ENCODE measurements around the gene KCNMA1. TPM values are rescaled to one million over a fixed set of nuclear protein-coding genes. Genes with fewer than 3 reads are reported as not detected.

Gene KCNMA1
- total RNA-seq, 2 donors from 2014 or later, result 168 to 188 TPM

- ATAC-seq (ENCODE audit: insufficient number of reproducible peaks, low FRiP score, low read depth) (no peak), DNase-seq (ENCODE audit: low spot score) (no peak)
- no peak overlapping the region for H3K27ac ChIP-seq
- H3K4me3 ChIP-seq, result no peak overlapping the region
- H3K27me3 ChIP-seq (replicated peaks; ENCODE audit: insufficient read depth), result no peaks in the 10 kb centered on the region
- H3K4me1 ChIP-seq (ENCODE audit: control insufficient read depth in 1 of 2, low read depth in 2 of 2), result peaks cover 0 to 16% of the 10 kb centered on the region in 2 donors
- no peaks in the 10 kb centered on the region for H3K9me3 ChIP-seq
- H3K36me3 ChIP-seq, result no peaks in the 10 kb centered on the region
- TF ChIP-seq, protein P1, sequence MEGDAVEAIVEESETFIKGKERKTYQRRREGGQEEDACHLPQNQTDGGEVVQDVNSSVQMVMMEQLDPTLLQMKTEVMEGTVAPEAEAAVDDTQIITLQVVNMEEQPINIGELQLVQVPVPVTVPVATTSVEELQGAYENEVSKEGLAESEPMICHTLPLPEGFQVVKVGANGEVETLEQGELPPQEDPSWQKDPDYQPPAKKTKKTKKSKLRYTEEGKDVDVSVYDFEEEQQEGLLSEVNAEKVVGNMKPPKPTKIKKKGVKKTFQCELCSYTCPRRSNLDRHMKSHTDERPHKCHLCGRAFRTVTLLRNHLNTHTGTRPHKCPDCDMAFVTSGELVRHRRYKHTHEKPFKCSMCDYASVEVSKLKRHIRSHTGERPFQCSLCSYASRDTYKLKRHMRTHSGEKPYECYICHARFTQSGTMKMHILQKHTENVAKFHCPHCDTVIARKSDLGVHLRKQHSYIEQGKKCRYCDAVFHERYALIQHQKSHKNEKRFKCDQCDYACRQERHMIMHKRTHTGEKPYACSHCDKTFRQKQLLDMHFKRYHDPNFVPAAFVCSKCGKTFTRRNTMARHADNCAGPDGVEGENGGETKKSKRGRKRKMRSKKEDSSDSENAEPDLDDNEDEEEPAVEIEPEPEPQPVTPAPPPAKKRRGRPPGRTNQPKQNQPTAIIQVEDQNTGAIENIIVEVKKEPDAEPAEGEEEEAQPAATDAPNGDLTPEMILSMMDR (IDR thresholded peaks at IDR 0.05), result no peak
These were observed 425.0 kb downstream of the KCNMA1 start for GRCh38 chr10:77212632-77213031.

- TF ChIP-seq, protein P1 (IDR thresholded peaks at IDR 0.05), result no peak
- DNase-seq (ENCODE audit: low spot score) (no peak), ATAC-seq (ENCODE audit: insufficient number of reproducible peaks, low FRiP score, low read depth) (no peak)
- Histone ChIP-seq H3K9me3 (no peaks in the 10 kb centered on the region), H3K4me1 (ENCODE audit: control insufficient read depth in 1 of 2, low read depth in 2 of 2) (peaks cover 0 to 19% of the 10 kb centered on the region in 2 donors), H3K27me3 (replicated peaks; ENCODE audit: insufficient read depth) (no peaks in the 10 kb centered on the region), H3K27ac (no peak overlapping the region), H3K36me3 (no peaks in the 10 kb centered on the region), H3K4me3 (no peak overlapping the region)
These were observed 427.0 kb downstream of the KCNMA1 start for GRCh38 chr10:77210645-77211044.

DNA sequence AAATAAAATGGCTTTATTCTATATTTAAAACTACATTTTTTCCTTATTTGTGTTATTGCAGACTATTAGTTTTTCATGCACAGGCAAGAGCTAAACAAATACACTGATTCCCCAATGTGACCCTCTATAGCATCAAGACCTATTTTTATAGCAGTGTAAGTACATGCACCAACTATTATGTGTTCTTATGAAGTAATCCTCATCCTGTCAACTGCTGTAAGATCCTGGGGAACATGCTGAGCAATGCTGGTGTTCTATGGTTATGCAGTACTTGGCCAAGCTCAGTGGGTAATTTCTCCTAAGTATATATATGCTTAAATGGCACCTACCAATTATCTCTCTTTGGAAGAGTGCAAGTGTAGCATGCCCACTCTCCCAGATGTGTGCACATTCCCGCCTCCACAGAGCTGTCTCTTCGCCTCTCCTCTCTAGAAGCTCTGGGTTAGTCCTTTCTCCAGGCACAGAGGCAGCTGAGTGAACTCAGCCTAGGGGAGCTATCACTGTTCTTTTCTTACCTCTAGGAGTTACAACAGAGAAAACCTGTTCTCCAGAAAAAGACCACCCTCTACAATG lies 428.8 kb downstream of the KCNMA1 start:
- Histone ChIP-seq H3K4me1 (ENCODE audit: control insufficient read depth in 1 of 2, low read depth in 2 of 2) (peaks cover 0 to 19% of the 10 kb centered on the region in 2 donors), H3K36me3 (no peaks in the 10 kb centered on the region), H3K27me3 (replicated peaks; ENCODE audit: insufficient read depth) (no peaks in the 10 kb centered on the region), H3K4me3 (no peak overlapping the region), H3K9me3 (no peaks in the 10 kb centered on the region), H3K27ac (no peak overlapping the region)
- TF ChIP-seq, protein P1 (IDR thresholded peaks at IDR 0.05), result no peak
- ATAC-seq (ENCODE audit: insufficient number of reproducible peaks, low FRiP score, low read depth) (no peak), DNase-seq (ENCODE audit: low spot score) (no peak)

DNA sequence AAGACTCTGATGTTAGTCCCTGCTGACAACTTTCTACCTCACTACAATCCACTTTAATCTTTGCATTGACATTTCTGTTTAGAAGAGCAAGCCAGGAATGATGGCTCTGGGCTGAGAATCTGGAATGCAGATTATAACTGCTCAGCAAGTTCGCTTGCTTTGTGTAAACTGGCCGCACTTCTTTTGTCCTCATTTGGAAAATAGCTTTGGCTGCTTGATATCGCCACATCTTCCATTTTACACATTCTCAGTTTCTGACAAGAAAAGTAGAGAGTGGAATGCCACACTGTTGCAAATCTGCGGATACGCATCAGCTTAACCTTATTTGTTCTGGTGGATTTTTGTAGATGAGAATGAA lies 429.8 kb downstream of the KCNMA1 start:
- Histone ChIP-seq H3K36me3 (no peaks in the 10 kb centered on the region), H3K4me3 (no peak overlapping the region), H3K27me3 (replicated peaks; ENCODE audit: insufficient read depth) (no peaks in the 10 kb centered on the region), H3K9me3 (no peaks in the 10 kb centered on the region), H3K27ac (no peak overlapping the region), H3K4me1 (ENCODE audit: control insufficient read depth in 1 of 2, low read depth in 2 of 2) (peaks cover 0 to 28% of the 10 kb centered on the region in 2 donors)
- DNase-seq (ENCODE audit: low spot score) (no peak), ATAC-seq (ENCODE audit: insufficient number of reproducible peaks, low FRiP score, low read depth) (no peak)
- TF ChIP-seq, protein P1 (IDR thresholded peaks at IDR 0.05), result no peak

- Histone ChIP-seq H3K9me3 (no peaks in the 10 kb centered on the region), H3K4me3 (no peak overlapping the region), H3K4me1 (ENCODE audit: control insufficient read depth in 1 of 2, low read depth in 2 of 2) (peaks cover 0 to 34% of the 10 kb centered on the region in 2 donors), H3K36me3 (no peaks in the 10 kb centered on the region), H3K27me3 (replicated peaks; ENCODE audit: insufficient read depth) (no peaks in the 10 kb centered on the region), H3K27ac (no peak overlapping the region)
- DNase-seq (ENCODE audit: low spot score) (no peak), ATAC-seq (ENCODE audit: insufficient number of reproducible peaks, low FRiP score, low read depth) (no peak)
- TF ChIP-seq, protein P1 (IDR thresholded peaks at IDR 0.05), result no peak
These were observed 430.3 kb downstream of the KCNMA1 start for GRCh38 chr10:77207182-77207827.
